ENCODE measurements around the gene ZFAND3.

DNA sequence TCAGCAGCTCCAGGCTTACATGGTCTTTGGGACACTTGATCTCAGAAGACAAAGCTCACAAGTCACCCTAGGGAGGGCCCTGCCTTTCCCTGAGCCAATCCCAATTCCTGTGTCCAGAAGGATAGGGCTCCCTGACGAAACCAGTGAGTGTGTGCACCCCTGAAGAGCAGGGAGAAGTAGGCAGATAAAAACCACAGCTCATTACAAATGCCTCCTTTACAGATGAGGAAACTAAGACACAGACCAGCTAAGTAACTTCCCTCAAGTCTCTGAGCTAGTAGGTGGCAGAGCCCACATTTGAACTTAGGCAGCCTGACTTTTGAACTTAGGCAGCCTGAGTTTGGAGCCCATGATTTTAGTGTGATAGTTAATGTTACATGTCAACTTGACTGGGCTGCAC lies 6.7 kb upstream of the ZFAND3 start:
- TF ChIP-seq, protein P1, sequence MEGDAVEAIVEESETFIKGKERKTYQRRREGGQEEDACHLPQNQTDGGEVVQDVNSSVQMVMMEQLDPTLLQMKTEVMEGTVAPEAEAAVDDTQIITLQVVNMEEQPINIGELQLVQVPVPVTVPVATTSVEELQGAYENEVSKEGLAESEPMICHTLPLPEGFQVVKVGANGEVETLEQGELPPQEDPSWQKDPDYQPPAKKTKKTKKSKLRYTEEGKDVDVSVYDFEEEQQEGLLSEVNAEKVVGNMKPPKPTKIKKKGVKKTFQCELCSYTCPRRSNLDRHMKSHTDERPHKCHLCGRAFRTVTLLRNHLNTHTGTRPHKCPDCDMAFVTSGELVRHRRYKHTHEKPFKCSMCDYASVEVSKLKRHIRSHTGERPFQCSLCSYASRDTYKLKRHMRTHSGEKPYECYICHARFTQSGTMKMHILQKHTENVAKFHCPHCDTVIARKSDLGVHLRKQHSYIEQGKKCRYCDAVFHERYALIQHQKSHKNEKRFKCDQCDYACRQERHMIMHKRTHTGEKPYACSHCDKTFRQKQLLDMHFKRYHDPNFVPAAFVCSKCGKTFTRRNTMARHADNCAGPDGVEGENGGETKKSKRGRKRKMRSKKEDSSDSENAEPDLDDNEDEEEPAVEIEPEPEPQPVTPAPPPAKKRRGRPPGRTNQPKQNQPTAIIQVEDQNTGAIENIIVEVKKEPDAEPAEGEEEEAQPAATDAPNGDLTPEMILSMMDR (IDR thresholded peaks at IDR 0.05) = no peak
- TF ChIP-seq POLR2AphosphoS5 (IDR thresholded peaks at IDR 0.05) = no peak
